Stimulated activated CD8-positive, alpha-beta memory T cell treated with anti-CD3 and anti-CD28 coated beads, Interleukin-4, amount 100 ng/mL, for 48 hours (primary cell): Measurements from ENCODE around the gene MARK1.
"Not testable (repeated sequence)": the region's sequence is repeated elsewhere in the genome, so short reads cannot be mapped to it uniquely, and the experiment has no call there.

Experiments
- DNase-seq: peaks from one replicate; pipeline ENCODE4 v3.0.0-alpha.2; 2020

Gene MARK1

GRCh38 chr1:220529521-220530020 is 1.6 kb downstream of the MARK1 start:
- DNase-seq = no peak

- DNase-seq = no peak
These were observed 5.7 kb downstream of the MARK1 start for GRCh38 chr1:220533504-220534109.

- DNase-seq = no peak
These were observed 17.0 kb downstream of the MARK1 start for GRCh38 chr1:220544901-220545303.

GRCh38 chr1:220550811-220551399 is 23.0 kb downstream of the MARK1 start:
- no peak for DNase-seq

- DNase-seq = no peak
These were observed 23.8 kb downstream of the MARK1 start for GRCh38 chr1:220551718-220552117.

GRCh38 chr1:220552672-220553260 is 24.8 kb downstream of the MARK1 start:
- no peak for DNase-seq

GRCh38 chr1:220556641-220557040 is 28.7 kb downstream of the MARK1 start:
- no peak for DNase-seq

GRCh38 chr1:220563564-220563963 is 35.6 kb downstream of the MARK1 start:
- DNase-seq = no peak

- DNase-seq = no peak
These were observed 36.3 kb downstream of the MARK1 start for GRCh38 chr1:220564216-220564615.

- DNase-seq = no peak
These were observed 37.7 kb downstream of the MARK1 start for GRCh38 chr1:220565670-220566069.

GRCh38 chr1:220566869-220567268 is 38.9 kb downstream of the MARK1 start:
- no peak for DNase-seq

- no peak for DNase-seq
These were observed 44.5 kb downstream of the MARK1 start for GRCh38 chr1:220572416-220572815.

- no peak for DNase-seq
These were observed 45.9 kb downstream of the MARK1 start for GRCh38 chr1:220573836-220574235.

- no peak for DNase-seq
These were observed 48.0 kb downstream of the MARK1 start for GRCh38 chr1:220575718-220576497.

GRCh38 chr1:220577926-220578325 is 50.0 kb downstream of the MARK1 start:
- no peak for DNase-seq

GRCh38 chr1:220579317-220579716 is 51.4 kb downstream of the MARK1 start:
- DNase-seq = no peak

- no peak for DNase-seq
These were observed 64.8 kb downstream of the MARK1 start for GRCh38 chr1:220592714-220593113.

GRCh38 chr1:220594356-220594755 is 66.4 kb downstream of the MARK1 start:
- DNase-seq = no peak

- DNase-seq = no peak
These were observed 67.2 kb downstream of the MARK1 start for GRCh38 chr1:220595179-220595578.

GRCh38 chr1:220604926-220605325 is 77.0 kb downstream of the MARK1 start:
- no peak for DNase-seq

- not testable (repeated sequence) for DNase-seq
These were observed 77.7 kb downstream of the MARK1 start for GRCh38 chr1:220605651-220606050.

- DNase-seq = not testable (repeated sequence)
These were observed 83.2 kb downstream of the MARK1 start for GRCh38 chr1:220611100-220611499.

- no peak for DNase-seq
These were observed 88.9 kb downstream of the MARK1 start for GRCh38 chr1:220616836-220617235.

GRCh38 chr1:220628431-220628830 is 100.5 kb downstream of the MARK1 start:
- DNase-seq = no peak
